Pancreas (tissue), 10 donors: Measurements from ENCODE around the gene SLC6A16. TPM values are rescaled to one million over a fixed set of nuclear protein-coding genes. Genes with fewer than 3 reads are reported as not detected.

Experiments used
- ATAC-seq, 4 donors: fragments of 200-7000 bp; cut with Tn5 transposase; one replicate each; pipeline versions ENCODE4 v1.8.0 to v1.9.1; 2020; ENCODE audit warnings: mild to moderate bottlenecking in 4 of 4, moderate library complexity in 4 of 4
- DNase-seq, 6 donors: peaks; one replicate each; pipeline ENCODE4 v3.0.0-alpha.2; 2020
- FAIRE-seq: peaks from 2 replicates; lab custom pipeline; 2012; peaks lifted over from hg19 to GRCh38; lab: Jason Lieb, UNC
- H3K27ac ChIP-seq, 4 donors: fragments of 200-600 bp; sonication (generic); 1 replicate in 3 of 4; 2 replicates in 1 of 4; pipeline versions ENCODE4 v1.5.0 to v1.8.0; 2020
- H3K27me3 ChIP-seq, 4 donors: fragments of 200-600 bp; one replicate each; pipeline ENCODE4 v1.8.0; 2021
- H3K36me3 ChIP-seq, 3 donors: fragments of 200-600 bp; sonication (generic) in 1 of 3; one replicate each; pipeline versions ENCODE4 v1.5.0 to v1.8.0; 2020 to 2021
- H3K4me1 ChIP-seq, 3 donors: fragments of 200-600 bp; one replicate each; pipeline ENCODE4 v1.8.0; 2021
- H3K4me3 ChIP-seq, 4 donors: fragments of 200-600 bp; sonication (generic) in 2 of 4; one replicate each; pipeline versions ENCODE4 v1.5.0 to v1.8.0; 2020 to 2021
- H3K9me3 ChIP-seq, 4 donors: fragments of 200-600 bp; one replicate each; pipeline ENCODE4 v1.8.0; 2021
- WGBS, 2 donors: extraction: QIAGEN DNeasy Blood & Tissue Kit; methylation state at CpG; one replicate each; pipeline ENCODE4 v1.1.7; 2013; 5-methylcytosine and 5-hydroxymethylcytosine counted together
- intact Hi-C, 3 donors: fragments of 100-400 bp; cut with DNase I; formaldehyde crosslinking; loops; one replicate each; pipeline versions ENCODE4 v1.11.1 to v1.14.2; 2022
- microRNA-seq, 2 donors: library from miRNA; unstranded; fragments of <30 nt; microRNA quantifications; one replicate each; pipeline versions ENCODE4 to v1.1.0, GENCODE V29; 2019 to 2020
- polyA plus RNA-seq, 2 donors: library from polyadenylated mRNA; stranded (reverse); fragments of 200-250 nt; gene quantifications; one replicate each; pipeline ENCODE4 v1.2.3, GENCODE V29; 2013
- total RNA-seq, 6 donors: library from RNA; stranded (reverse); fragmentation: NEBNext Ultra II Directional in 4 of 6; extraction: Animal tissue kit (Norgen Biotek cat#: 25700) in 4 of 6; gene quantifications; one replicate each; pipeline versions ENCODE4 v1.2.1 to v1.2.4, GENCODE V29; 2021 to 2023
- TF ChIP-seq, protein P1 (sequence below), 4 donors: fragments of 200-600 bp; sonication (generic) in 3 of 4; IDR thresholded peaks; one replicate each; pipeline versions ENCODE4 v1.5.0 to v1.8.0; 2021; ENCODE audit warnings: antibody characterized with exemption in 4 of 4
- donor health status: healthy with polysubstance abuse.
- donor health status: DM: no; HTN: no; CAD: no; lungs with moderate emphysema.
- donor health status: DM: no; HTN: no; CAD: no.
- donor health status: control.
- donor health status: control.
- donor health status: Bipolar disorder and iron deficiency.
- donor health status: DM: yes; HTN: yes; CAD: no.
- donor health status: DM: no; HTN: no; CAD: no.
- donor health status: DM: no; HTN: no; CAD: no.
- donor health status: DM: yes; HTN: yes; CAD: no.

SLC6A16 gene
- total and polyA plus RNA-seq, 8 donors = 1.5 to 5.9 (median 3.2) TPM

GRCh38 chr19:49244256-49244655 lies 80.7 kb downstream of the SLC6A16 start:
- H3K4me3 ChIP-seq = no peak overlapping the region
- no peak for FAIRE-seq
- H3K36me3 ChIP-seq = no peaks in the 10 kb centered on the region
- no peaks in the 10 kb centered on the region for H3K4me1 ChIP-seq
- no peaks in the 10 kb centered on the region for H3K27me3 ChIP-seq
- intact Hi-C loops = no loop called here
- H3K9me3 ChIP-seq = no peaks in the 10 kb centered on the region
- DNase-seq = no peak
- ATAC-seq = no peak
- no peak overlapping the region for H3K27ac ChIP-seq
- WGBS, 2 donors = 91 to 94% methylated on average over 9 of the region's 9 CpGs
- TF ChIP-seq, protein P1, sequence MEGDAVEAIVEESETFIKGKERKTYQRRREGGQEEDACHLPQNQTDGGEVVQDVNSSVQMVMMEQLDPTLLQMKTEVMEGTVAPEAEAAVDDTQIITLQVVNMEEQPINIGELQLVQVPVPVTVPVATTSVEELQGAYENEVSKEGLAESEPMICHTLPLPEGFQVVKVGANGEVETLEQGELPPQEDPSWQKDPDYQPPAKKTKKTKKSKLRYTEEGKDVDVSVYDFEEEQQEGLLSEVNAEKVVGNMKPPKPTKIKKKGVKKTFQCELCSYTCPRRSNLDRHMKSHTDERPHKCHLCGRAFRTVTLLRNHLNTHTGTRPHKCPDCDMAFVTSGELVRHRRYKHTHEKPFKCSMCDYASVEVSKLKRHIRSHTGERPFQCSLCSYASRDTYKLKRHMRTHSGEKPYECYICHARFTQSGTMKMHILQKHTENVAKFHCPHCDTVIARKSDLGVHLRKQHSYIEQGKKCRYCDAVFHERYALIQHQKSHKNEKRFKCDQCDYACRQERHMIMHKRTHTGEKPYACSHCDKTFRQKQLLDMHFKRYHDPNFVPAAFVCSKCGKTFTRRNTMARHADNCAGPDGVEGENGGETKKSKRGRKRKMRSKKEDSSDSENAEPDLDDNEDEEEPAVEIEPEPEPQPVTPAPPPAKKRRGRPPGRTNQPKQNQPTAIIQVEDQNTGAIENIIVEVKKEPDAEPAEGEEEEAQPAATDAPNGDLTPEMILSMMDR (IDR thresholded peaks at IDR 0.05) = no peak

DNA sequence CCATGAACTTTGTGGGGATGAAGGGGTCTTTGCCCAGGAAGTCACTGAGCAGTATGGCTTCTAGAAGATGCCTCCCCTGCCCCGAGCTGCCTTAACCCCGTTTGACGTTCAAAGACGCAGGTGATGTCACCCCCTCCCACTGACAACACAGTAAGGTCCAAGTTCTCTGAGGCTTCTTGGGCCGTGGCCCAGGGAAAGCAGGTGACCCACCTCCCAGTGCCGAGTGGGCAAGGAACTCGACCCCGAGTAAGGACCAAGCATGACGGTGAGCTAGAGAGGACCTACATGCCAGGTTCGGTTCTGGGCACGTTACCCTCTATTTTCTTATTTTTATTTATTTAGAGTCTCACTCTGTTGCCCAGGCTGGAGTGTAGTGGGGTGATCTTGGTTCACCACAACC lies 81.3 kb downstream of the SLC6A16 start:
- FAIRE-seq (no peak), ATAC-seq (no peak), DNase-seq (no peak)
- H3K27ac ChIP-seq = no peak overlapping the region
- H3K27me3 ChIP-seq = no peaks in the 10 kb centered on the region
- TF ChIP-seq, protein P1 (IDR thresholded peaks at IDR 0.05) = no peak
- intact Hi-C loops = no loop called here
- no peaks in the 10 kb centered on the region for H3K4me1 ChIP-seq
- 61 to 75% methylated on average over 11 of the region's 11 CpGs for whole genome bisulfite sequencing, 2 donors
- H3K36me3 ChIP-seq = no peaks in the 10 kb centered on the region
- H3K9me3 ChIP-seq = no peaks in the 10 kb centered on the region
- no peak overlapping the region for H3K4me3 ChIP-seq

DNA sequence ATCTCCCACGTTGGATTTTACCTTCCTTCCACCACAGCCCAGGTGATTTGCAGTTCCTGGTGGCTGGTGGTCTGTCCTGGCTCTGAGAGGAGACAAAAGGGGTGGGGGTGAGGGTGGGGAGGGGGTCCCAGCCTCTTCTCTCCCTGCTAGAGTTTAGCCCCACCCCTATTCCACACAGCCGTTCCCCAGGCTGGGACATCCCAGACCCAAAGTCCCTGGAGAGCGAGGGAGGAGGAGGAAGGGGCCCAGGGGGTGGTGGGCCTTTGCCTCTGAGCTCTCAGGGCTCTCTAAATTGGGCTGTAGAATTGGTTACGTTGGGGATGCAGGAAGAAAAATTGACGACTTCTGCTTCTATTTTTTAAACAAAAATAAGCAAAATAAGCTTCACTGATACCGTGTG lies 81.9 kb downstream of the SLC6A16 start:
- intact Hi-C loops = no loop called here
- no peaks in the 10 kb centered on the region for H3K4me1 ChIP-seq
- H3K36me3 ChIP-seq = no peaks in the 10 kb centered on the region
- DNase-seq = no peak
- FAIRE-seq = no peak
- TF ChIP-seq, protein P1 (IDR thresholded peaks at IDR 0.05) = no peak
- no peaks in the 10 kb centered on the region for H3K27me3 ChIP-seq
- WGBS, 2 donors = 35 to 44% methylated on average over 6 of the region's 6 CpGs
- no peak overlapping the region for H3K4me3 ChIP-seq
- no peak for ATAC-seq
- H3K27ac ChIP-seq = no peak overlapping the region
- no peaks in the 10 kb centered on the region for H3K9me3 ChIP-seq

- no peaks in the 10 kb centered on the region for H3K4me1 ChIP-seq
- no peak for DNase-seq
- no peak for ATAC-seq
- intact Hi-C loops = no loop called here
- no peaks in the 10 kb centered on the region for H3K36me3 ChIP-seq
- WGBS, 2 donors = 87 to 88% methylated on average over 7 of the region's 7 CpGs
- no peak overlapping the region for H3K27ac ChIP-seq
- no peaks in the 10 kb centered on the region for H3K27me3 ChIP-seq
- no peak overlapping the region for H3K4me3 ChIP-seq
- no peak for FAIRE-seq
- H3K9me3 ChIP-seq = no peaks in the 10 kb centered on the region
- TF ChIP-seq, protein P1 (IDR thresholded peaks at IDR 0.05) = no peak
These were observed 83.2 kb downstream of the SLC6A16 start for GRCh38 chr19:49241769-49242168.

Small RNA genes lying within 50 kb of the gene (microRNA-seq; reads per million reads assigned to microRNA genes)
- 0 reads per million in 2 donors for gene MIR4324

Other genes with a start within 250 kb of the SLC6A16 start
- 100 to 1,000 TPM in 5 of 6 donors, 10 to 100 TPM in 1; 87.9 to 205 (median 136) TPM for gene SNRNP70, start 239.7 kb downstream of the SLC6A16 start, total RNA-seq
- 100 to 1,000 TPM; 799 to 883 TPM for gene SNRNP70, start 239.7 kb downstream of the SLC6A16 start, polyA plus RNA-seq
- gene LIN7B, start 210.8 kb downstream of the SLC6A16 start, total RNA-seq = 1 to 10 TPM; 4.7 to 6.5 (median 4.9) TPM
- 10 to 100 TPM; 19.1 to 20.7 TPM for gene LIN7B, start 210.8 kb downstream of the SLC6A16 start, polyA plus RNA-seq
- gene C19orf73, start 206.0 kb downstream of the SLC6A16 start, total RNA-seq = 1 to 10 TPM; 1.4 to 2.1 (median 1.6) TPM
- 1 to 10 TPM; 4.9 to 9.8 TPM for gene C19orf73, start 206.0 kb downstream of the SLC6A16 start, polyA plus RNA-seq
- 1 to 10 TPM; 4.1 to 8.0 (median 6.0) TPM for gene PPFIA3, start 205.6 kb downstream of the SLC6A16 start, total RNA-seq
- 10 to 100 TPM; 27.4 to 39.7 TPM for gene PPFIA3, start 205.6 kb downstream of the SLC6A16 start, polyA plus RNA-seq
- gene HRC, start 169.8 kb downstream of the SLC6A16 start, total RNA-seq = under 1 TPM in 5 of 6 donors, not detected in 1; 0.09 to 0.79 (median 0.25) TPM
- under 1 TPM; 0.53 to 0.61 TPM for gene HRC, start 169.8 kb downstream of the SLC6A16 start, polyA plus RNA-seq
- gene TRPM4, start 167.4 kb downstream of the SLC6A16 start, total RNA-seq = 10 to 100 TPM; 11.8 to 29.7 (median 15.2) TPM
- 10 to 100 TPM; 19.2 to 47.1 TPM for gene TRPM4, start 167.4 kb downstream of the SLC6A16 start, polyA plus RNA-seq
- 10 to 100 TPM in 1 of 6 donors, 1 to 10 TPM in 3, under 1 TPM in 2; 0.35 to 23.1 (median 2.7) TPM for gene CD37, start 10.2 kb upstream of the SLC6A16 start, total RNA-seq
- gene CD37, start 10.2 kb upstream of the SLC6A16 start, polyA plus RNA-seq = 1 to 10 TPM; 1.8 to 2.0 TPM
- gene TEAD2, start 37.2 kb upstream of the SLC6A16 start, total RNA-seq = 10 to 100 TPM; 10.5 to 30.6 (median 12.6) TPM
- 10 to 100 TPM; 16.0 to 16.8 TPM for gene TEAD2, start 37.2 kb upstream of the SLC6A16 start, polyA plus RNA-seq
- gene DKKL1, start 38.7 kb upstream of the SLC6A16 start, total RNA-seq = 1 to 10 TPM in 1 of 6 donors, under 1 TPM in 3, not detected in 2; 0.41 to 1.3 (median 0.53) TPM
- under 1 TPM in 1 of 2 donors, not detected in 1; 0.12 TPM for gene DKKL1, start 38.7 kb upstream of the SLC6A16 start, polyA plus RNA-seq
- gene KASH5, start 63.1 kb upstream of the SLC6A16 start, total RNA-seq = 1 to 10 TPM; 1.3 to 3.3 (median 2.7) TPM
- 1 to 10 TPM; 1.2 to 1.7 TPM for gene KASH5, start 63.1 kb upstream of the SLC6A16 start, polyA plus RNA-seq
- not detected for gene PTH2, start 98.2 kb upstream of the SLC6A16 start, total RNA-seq
- not detected for gene PTH2, start 98.2 kb upstream of the SLC6A16 start, polyA plus RNA-seq
- not detected for gene GFY, start 100.2 kb upstream of the SLC6A16 start, total RNA-seq
- gene GFY, start 100.2 kb upstream of the SLC6A16 start, polyA plus RNA-seq = not detected
- under 1 TPM in 5 of 6 donors, not detected in 1; 0.13 to 0.53 (median 0.40) TPM for gene SLC17A7, start 116.3 kb upstream of the SLC6A16 start, total RNA-seq
- gene SLC17A7, start 116.3 kb upstream of the SLC6A16 start, polyA plus RNA-seq = under 1 TPM; 0.30 to 0.31 TPM
- 10 to 100 TPM; 34.2 to 49.1 (median 37.2) TPM for gene PIH1D1, start 126.6 kb upstream of the SLC6A16 start, total RNA-seq
- gene PIH1D1, start 126.6 kb upstream of the SLC6A16 start, polyA plus RNA-seq = 100 to 1,000 TPM in 1 of 2 donors, 10 to 100 TPM in 1; 82.5 to 110 TPM
- 10 to 100 TPM; 16.1 to 22.9 (median 19.8) TPM for gene ALDH16A1, start 128.0 kb upstream of the SLC6A16 start, total RNA-seq
- 10 to 100 TPM; 72.4 to 89.3 TPM for gene ALDH16A1, start 128.0 kb upstream of the SLC6A16 start, polyA plus RNA-seq
- 1 to 10 TPM in 5 of 6 donors, under 1 TPM in 1; 0.79 to 3.7 (median 1.8) TPM for gene FLT3LG, start 149.0 kb upstream of the SLC6A16 start, total RNA-seq
- gene FLT3LG, start 149.0 kb upstream of the SLC6A16 start, polyA plus RNA-seq = 1 to 10 TPM; 7.1 to 8.4 TPM
- 1,000 to 10,000 TPM; 1,459 to 2,866 (median 2,217) TPM for gene RPL13A, start 162.4 kb upstream of the SLC6A16 start, total RNA-seq
- gene RPL13A, start 162.4 kb upstream of the SLC6A16 start, polyA plus RNA-seq = 1,000 to 10,000 TPM; 1,585 to 1,842 TPM
- gene RPS11, start 171.2 kb upstream of the SLC6A16 start, total RNA-seq = 1,000 to 10,000 TPM in 4 of 6 donors, 100 to 1,000 TPM in 2; 765 to 1,427 (median 1,126) TPM
- gene RPS11, start 171.2 kb upstream of the SLC6A16 start, polyA plus RNA-seq = 1,000 to 10,000 TPM; 2,346 to 2,426 TPM
- 100 to 1,000 TPM in 1 of 6 donors, 10 to 100 TPM in 5; 48.4 to 105 (median 66.3) TPM for gene FCGRT, start 187.5 kb upstream of the SLC6A16 start, total RNA-seq
- gene FCGRT, start 187.5 kb upstream of the SLC6A16 start, polyA plus RNA-seq = 10 to 100 TPM; 74.5 to 87.8 TPM
- 10 to 100 TPM in 1 of 6 donors, 1 to 10 TPM in 5; 1.6 to 16.5 (median 4.8) TPM for gene RCN3, start 202.8 kb upstream of the SLC6A16 start, total RNA-seq
- 10 to 100 TPM; 38.7 to 41.5 TPM for gene RCN3, start 202.8 kb upstream of the SLC6A16 start, polyA plus RNA-seq